Measurements from ENCODE around the gene SPOCK1.

DNA sequence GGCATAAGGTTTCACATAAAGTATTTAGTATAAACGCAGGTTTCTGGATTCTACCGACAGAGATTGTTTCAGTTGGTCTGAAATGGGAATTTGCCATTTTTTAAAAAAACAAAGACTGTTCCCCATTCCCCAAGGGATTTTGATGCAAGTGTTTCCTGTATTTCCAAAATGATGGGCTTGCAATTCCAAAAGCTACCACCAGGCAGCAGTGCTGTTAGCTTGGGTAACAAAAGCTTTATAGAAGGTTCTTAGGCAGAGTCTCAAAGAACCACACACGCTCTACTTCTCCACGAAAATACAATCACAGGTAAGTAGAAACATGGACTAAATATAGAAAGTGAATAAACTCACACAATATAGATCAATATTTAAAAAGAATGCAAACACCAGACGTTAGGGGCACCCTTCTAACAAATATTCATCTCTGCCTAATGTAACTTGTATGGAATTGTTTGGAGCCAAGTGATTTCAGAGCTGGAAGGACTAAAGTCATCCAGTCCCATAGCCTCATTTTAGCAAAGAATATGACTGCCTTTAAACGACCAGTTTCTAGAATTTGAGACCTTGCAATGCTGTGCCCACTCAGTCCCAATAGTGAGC is 154.3 kb downstream of the SPOCK1 start:
- TF ChIP-seq, protein P1, sequence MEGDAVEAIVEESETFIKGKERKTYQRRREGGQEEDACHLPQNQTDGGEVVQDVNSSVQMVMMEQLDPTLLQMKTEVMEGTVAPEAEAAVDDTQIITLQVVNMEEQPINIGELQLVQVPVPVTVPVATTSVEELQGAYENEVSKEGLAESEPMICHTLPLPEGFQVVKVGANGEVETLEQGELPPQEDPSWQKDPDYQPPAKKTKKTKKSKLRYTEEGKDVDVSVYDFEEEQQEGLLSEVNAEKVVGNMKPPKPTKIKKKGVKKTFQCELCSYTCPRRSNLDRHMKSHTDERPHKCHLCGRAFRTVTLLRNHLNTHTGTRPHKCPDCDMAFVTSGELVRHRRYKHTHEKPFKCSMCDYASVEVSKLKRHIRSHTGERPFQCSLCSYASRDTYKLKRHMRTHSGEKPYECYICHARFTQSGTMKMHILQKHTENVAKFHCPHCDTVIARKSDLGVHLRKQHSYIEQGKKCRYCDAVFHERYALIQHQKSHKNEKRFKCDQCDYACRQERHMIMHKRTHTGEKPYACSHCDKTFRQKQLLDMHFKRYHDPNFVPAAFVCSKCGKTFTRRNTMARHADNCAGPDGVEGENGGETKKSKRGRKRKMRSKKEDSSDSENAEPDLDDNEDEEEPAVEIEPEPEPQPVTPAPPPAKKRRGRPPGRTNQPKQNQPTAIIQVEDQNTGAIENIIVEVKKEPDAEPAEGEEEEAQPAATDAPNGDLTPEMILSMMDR (IDR thresholded peaks at IDR 0.05; ENCODE audit: poor library complexity): peak; percentile 56
- TF ChIP-seq EZH2 (IDR thresholded peaks at IDR 0.05; ENCODE audit: borderline replicate concordance): no peak
- TF ChIP-seq EZH2phosphoT487 (IDR thresholded peaks at IDR 0.05; ENCODE audit: low read depth, severe bottlenecking, unreplicated experiment): no peak

Data from hepatocyte (in vitro differentiated cells).